GM12873 (cell line): ENCODE measurements around the gene NEDD8.

ENCODE experiments used
- CTCF ChIP-seq: IDR thresholded peaks from 2 replicates; pipeline ENCODE4 v1.5.1; 2012; ENCODE audit warnings: low read depth, mild to moderate bottlenecking, moderate library complexity, low read length, control low read depth; ENCODE audit not compliant: insufficient read depth; ENCODE audit errors: missing control alignments

The NEDD8 gene

GRCh38 chr14:24185741-24186140 is 46.4 kb downstream of the NEDD8 start:
- no peak for TF ChIP-seq CTCF

GRCh38 chr14:24185026-24185425 is 47.1 kb downstream of the NEDD8 start:
- TF ChIP-seq CTCF: no peak

- no peak for TF ChIP-seq CTCF
Observed at GRCh38 chr14:24184104-24184970, 47.8 kb downstream of the NEDD8 start.

- TF ChIP-seq CTCF: no peak
Observed at GRCh38 chr14:24183014-24183481, 49.1 kb downstream of the NEDD8 start.

GRCh38 chr14:24182110-24182882 is 49.9 kb downstream of the NEDD8 start:
- TF ChIP-seq CTCF: no peak

- no peak for TF ChIP-seq CTCF
Observed at GRCh38 chr14:24181371-24182077, 50.6 kb downstream of the NEDD8 start.
